K562 (cell line): ENCODE measurements around the gene WDR93. TPM values are rescaled to one million over a fixed set of nuclear protein-coding genes. Genes with fewer than 3 reads are reported as not detected.

Experiments
- ATAC-seq: fragments of 200-7000 bp; cut with Tn5 transposase; 3 replicates; pipeline ENCODE4 v1.9.1; 2020; ENCODE audit warnings: moderate library complexity
- BruUV-seq: library from RNA; stranded (reverse); fragments of 400-500 nt; replicated peaks from 2 replicates; lab custom pipeline; 2021; lab: Mats Ljungman, UMichigan
- CTCF ChIA-PET: fragments of 300-600 bp; formaldehyde crosslinking; extraction: SDS; loops from one replicate; lab custom pipeline; 2021; ENCODE audit warnings: low intra/inter-chr PET ratio; lab: Yijun Ruan, JAX
- POLR2A ChIA-PET: fragments of 300-600, 350-650 bp; sonication (Branson Sonifier 250); formaldehyde crosslinking; extraction: SDS; loops from one replicate; lab custom pipeline; 2021; ENCODE audit warnings: antibody characterized with exemption, inconsistent platforms; lab: Yijun Ruan, JAX
- DNase-seq, 4 experiments: peaks; one replicate each; pipeline versions ENCODE4 v3.0.0 to v3.0.0-alpha.2; 2011 to 2018; ENCODE audit warnings: low spot score in 3 of 4, mixed read lengths in 3 of 4; ENCODE audit errors: extremely low read depth in 1 of 4
- FAIRE-seq: peaks from 2 replicates; lab custom pipeline; 2011; peaks lifted over from hg19 to GRCh38; lab: Jason Lieb, UNC
- H2AFZ ChIP-seq: 2 replicates; pipeline ENCODE4 v1.6.0; 2011; ENCODE audit warnings: low read depth, low read length, control low read depth, inconsistent platforms
- H3K27ac ChIP-seq: fragments of 200-600 bp; 3 replicates; pipeline ENCODE4 v1.8.0; 2011; ENCODE audit warnings: low read depth, mild to moderate bottlenecking, control low read depth, inconsistent platforms, low read length, moderate library complexity, mixed read lengths; ENCODE audit errors: extremely low read depth
- H3K27me3 ChIP-seq, 2 experiments: fragments of 300-600 bp in 1 of 2; 2 replicates in 1 of 2; 3 replicates in 1 of 2; pipeline versions ENCODE4 v1.6.0 to v1.8.0; 2011; ENCODE audit warnings: inconsistent platforms in 2 of 2, low read length in 2 of 2, mild to moderate bottlenecking in 1 of 2, mixed read lengths in 1 of 2, moderate library complexity in 1 of 2; ENCODE audit not compliant: control insufficient read depth in 2 of 2, insufficient read depth in 2 of 2
- H3K36me3 ChIP-seq: fragments of 300-600 bp; 3 replicates; pipeline ENCODE4 v1.8.0; 2011; ENCODE audit warnings: mild to moderate bottlenecking, low read length, inconsistent platforms; ENCODE audit not compliant: control insufficient read depth, insufficient read depth
- H3K4me1 ChIP-seq, 2 experiments: fragments of 200-600 bp in 1 of 2; replicated peaks in 1 of 2; 2 replicates in 1 of 2; 3 replicates in 1 of 2; pipeline versions ENCODE4 v1.5.1 to v1.8.0; 2011; ENCODE audit warnings: inconsistent platforms in 2 of 2, low read length in 2 of 2, mild to moderate bottlenecking in 1 of 2, mixed read lengths in 1 of 2, moderate library complexity in 1 of 2; ENCODE audit not compliant: control insufficient read depth in 2 of 2, insufficient read depth in 2 of 2
- H3K4me2 ChIP-seq: 2 replicates; pipeline ENCODE4 v1.6.1; 2011; ENCODE audit warnings: low read length, control low read depth, inconsistent platforms, mixed read lengths; ENCODE audit not compliant: insufficient read depth
- H3K4me3 ChIP-seq: fragments of 200-600 bp; sonication (generic), shearing (Covaris generic); 2 replicates; pipeline ENCODE4 v1.5.1; 2016; ENCODE audit warnings: control low read depth, inconsistent platforms
- H3K79me2 ChIP-seq: fragments of 200-600 bp; 3 replicates; pipeline ENCODE4 v1.8.0; 2011; ENCODE audit warnings: low read length, inconsistent platforms; ENCODE audit not compliant: control insufficient read depth, insufficient read depth
- H3K9ac ChIP-seq, 2 experiments: 2 replicates each; pipeline versions ENCODE4 v1.6.0 to v1.6.1; 2011; ENCODE audit warnings: low read depth in 2 of 2, low read length in 2 of 2, control low read depth in 1 of 2, inconsistent platforms in 1 of 2, mild to moderate bottlenecking in 1 of 2, mixed read lengths in 1 of 2; ENCODE audit not compliant: insufficient read depth in 1 of 2
- H3K9me1 ChIP-seq: one replicate; pipeline ENCODE4 v1.6.0; 2011; ENCODE audit warnings: inconsistent platforms, mild to moderate bottlenecking, low read length, moderate library complexity; ENCODE audit not compliant: control insufficient read depth, insufficient read depth
- H3K9me3 ChIP-seq: replicated peaks from 2 replicates; pipeline ENCODE4 v1.5.1; 2011; ENCODE audit warnings: low read depth, low read length, inconsistent platforms; ENCODE audit not compliant: control insufficient read depth, insufficient read depth
- H4K20me1 ChIP-seq: replicated peaks from 2 replicates; pipeline ENCODE4 v1.6.1; 2011; ENCODE audit warnings: low read length, inconsistent platforms, mixed read lengths; ENCODE audit not compliant: control insufficient read depth, insufficient read depth
- CTBP1 ChIP-seq: fragments of 450-650 bp; IDR thresholded peaks from 2 replicates; pipeline ENCODE4 v1.6.1; 2016; ENCODE audit warnings: borderline replicate concordance
- DACH1 ChIP-seq: fragments of 450-650 bp; IDR thresholded peaks from 2 replicates; pipeline ENCODE4 v1.6.1; 2018; ENCODE audit not compliant: partially characterized antibody
- DNMT1 ChIP-seq: fragments of 450-650 bp; IDR thresholded peaks from 2 replicates; pipeline ENCODE4 v1.6.1; 2016; ENCODE audit warnings: antibody characterized with exemption, mild to moderate bottlenecking
- ETS1 ChIP-seq: conservative IDR thresholded peaks from 2 replicates; pipeline ENCODE4 v1.6.1; 2011; ENCODE audit warnings: low read depth, mild to moderate bottlenecking, low read length; ENCODE audit not compliant: control insufficient read depth
- EWSR1 ChIP-seq: fragments of 450-650 bp; IDR thresholded peaks from 2 replicates; pipeline ENCODE4 v1.6.1; 2018; ENCODE audit warnings: borderline replicate concordance, mild to moderate bottlenecking, low read depth, moderate library complexity; ENCODE audit not compliant: partially characterized antibody
- FOXA3 ChIP-seq, 2 experiments: fragments of 450-650 bp in 1 of 2; sonication (generic) in 1 of 2; formaldehyde crosslinking; IDR thresholded peaks in 1 of 2; conservative IDR thresholded peaks in 1 of 2; 2 replicates each; pipeline versions ENCODE4 v1.4.0 to v1.8.0; 2020 to 2022; ENCODE audit warnings: mild to moderate bottlenecking in 2 of 2, missing genetic modification reagents in 1 of 2
- HNRNPLL ChIP-seq: fragments of 200-400 bp; formaldehyde crosslinking; IDR thresholded peaks from 2 replicates; pipeline ENCODE4 v1.6.1; 2017; ENCODE audit warnings: low read length, low read depth, mild to moderate bottlenecking; ENCODE audit not compliant: poor library complexity, severe bottlenecking
- JUN ChIP-seq, 2 experiments: sonication (generic) in 1 of 2; formaldehyde crosslinking in 1 of 2; IDR thresholded peaks; 2 replicates each; pipeline versions ENCODE4 v1.6.1 to v1.8.0; 2012 to 2022; ENCODE audit warnings: borderline replicate concordance in 2 of 2, mild to moderate bottlenecking in 2 of 2, improper control_type of control experiment in 1 of 2, low read depth in 1 of 2, low read length in 1 of 2, missing genetic modification reagents in 1 of 2
- KLF1 ChIP-seq: fragments of 450-650 bp; IDR thresholded peaks from 2 replicates; pipeline ENCODE4 v1.6.1; 2016; ENCODE audit warnings: missing genetic modification characterization, missing compliant biosample characterization
- MEIS2 ChIP-seq: fragments of 450-650 bp; IDR thresholded peaks from 2 replicates; pipeline ENCODE4 v1.6.1; 2014; ENCODE audit warnings: mild to moderate bottlenecking; ENCODE audit not compliant: partially characterized antibody
- MTF1 ChIP-seq: fragments of 250-450 bp; sonication (Bioruptor Pico); IDR thresholded peaks from 2 replicates; pipeline ENCODE4 v1.9.0; 2021; ENCODE audit warnings: moderate library complexity, mild to moderate bottlenecking, inconsistent platforms, borderline replicate concordance
- MYC ChIP-seq, 2 experiments: fragments of 250-450 bp in 1 of 2; sonication (Bioruptor Pico) in 1 of 2; IDR thresholded peaks; 2 replicates each; pipeline versions ENCODE4 v1.5.1 to v1.6.1; 2012 to 2021; ENCODE audit warnings: low read depth in 2 of 2, borderline replicate concordance in 1 of 2, improper control_type of control experiment in 1 of 2, low read length in 1 of 2, mild to moderate bottlenecking in 1 of 2, moderate library complexity in 1 of 2
- NBN ChIP-seq: fragments of 450-650 bp; IDR thresholded peaks from 2 replicates; pipeline ENCODE4 v1.6.1; 2016; ENCODE audit warnings: low read depth, mild to moderate bottlenecking
- PTRF ChIP-seq: fragments of 450-650 bp; IDR thresholded peaks from 2 replicates; pipeline ENCODE4 v1.6.1; 2016; ENCODE audit warnings: mild to moderate bottlenecking, missing genetic modification characterization, missing compliant biosample characterization
- PTTG1 ChIP-seq: fragments of 450-650 bp; IDR thresholded peaks from 2 replicates; pipeline ENCODE4 v1.6.1; 2016; ENCODE audit warnings: low read depth, mild to moderate bottlenecking, missing genetic modification characterization, missing compliant biosample characterization
- RFX7 ChIP-seq: fragments of 250-450 bp; sonication (Bioruptor Pico); IDR thresholded peaks from 2 replicates; pipeline ENCODE4 v1.5.1; 2021; ENCODE audit warnings: mild to moderate bottlenecking
- SNIP1 ChIP-seq: fragments of 450-650 bp; IDR thresholded peaks from 2 replicates; pipeline ENCODE4 v1.7.1; 2017; ENCODE audit warnings: low read depth, mild to moderate bottlenecking
- ZNF347 ChIP-seq: fragments of 450-650 bp; formaldehyde crosslinking; IDR thresholded peaks from 2 replicates; pipeline ENCODE4 v1.4.0; 2020; ENCODE audit warnings: low read depth, mild to moderate bottlenecking, moderate library complexity
- WGBS: fragments of 100-300 bp; shearing (Covaris generic); methylation state at CpG from one replicate; pipeline ENCODE4 v1.1.6; 2016; ENCODE audit warnings: low coverage, mixed read lengths; ENCODE audit not compliant: insufficient coverage; ENCODE audit errors: missing lambda C conversion rate; 5-methylcytosine and 5-hydroxymethylcytosine counted together
- in situ Hi-C: fragments of 300-500 bp; cut with MboI; formaldehyde crosslinking; loops from 4 replicates; pipeline ENCODE4 v1.15.0; 2018; ENCODE audit warnings: inconsistent platforms, mixed read lengths
- intact Hi-C: fragments of 100-400 bp; cut with micrococcal nuclease; formaldehyde crosslinking; loops from 2 replicates; pipeline ENCODE4 v1.14.2; 2022
- polyA plus RNA-seq, 8 experiments: library from polyadenylated mRNA; depleted of rRNA in 4 of 8; stranded (reverse) in 5 of 8; unstranded in 3 of 8; fragments of >200 nt; fragmentation: Nextera tagmentation in 2 of 8; fragmentation: Illumina TruSeq in 1 of 8; extraction: Ambion mirVana in 2 of 8; extraction: Trizol in 1 of 8; gene quantifications; 2 replicates each; pipeline versions ENCODE4 v1.2.1 to v1.2.3, GENCODE V29; 2011 to 2014; ENCODE audit warnings: inconsistent platforms in 1 of 8, missing spikeins in 1 of 8
- total RNA-seq, 7 experiments: library from RNA; depleted of rRNA in 6 of 7; stranded (reverse); fragments of >200 nt in 6 of 7; fragmentation: Illumina TruSeq in 2 of 7; extraction: Trizol in 2 of 7; gene quantifications; 2 replicates each; pipeline versions ENCODE4 v1.2.1 to v1.2.3, GENCODE V29; 2011 to 2021; ENCODE audit warnings: low replicate concordance in 1 of 7

WDR93 gene
- total and polyA plus RNA-seq, 9 of the 15 experiments (the other 6 are each of a cell fraction or from before 2014, with no cell fraction given) = not detected

DNA sequence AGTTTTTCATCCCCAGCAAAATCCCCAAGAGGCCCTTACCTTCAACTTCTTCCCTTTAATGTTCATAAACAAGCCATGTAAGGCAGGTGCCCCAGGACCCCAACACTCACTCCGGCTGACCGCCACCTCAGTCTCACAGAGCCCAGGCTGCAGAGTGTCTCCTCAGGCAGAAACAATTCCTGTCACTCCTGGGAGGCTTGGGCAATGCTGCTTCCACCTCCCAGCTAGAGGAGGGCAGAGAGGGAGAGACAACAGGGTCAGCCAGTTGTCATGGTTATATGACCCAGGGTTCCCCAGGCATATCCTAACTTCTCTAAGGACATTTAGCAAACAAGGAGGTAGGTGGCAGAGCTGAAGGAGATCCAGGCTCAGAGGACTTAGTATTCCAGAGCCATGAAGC lies 11.4 kb upstream of the WDR93 start, which contains the start of gene PLIN1:
Gene PLIN1 (minus strand): TSS at position 156 of the 400 bp plus-strand sequence. CDS start 1,878 bp downstream, outside the sequence.
- FAIRE-seq = no peak

More for the DNA sequence above, 11.4 kb upstream of the WDR93 start, which contains the start of gene PLIN1:
- Histone ChIP-seq H3K9me3 (no peaks in the 10 kb centered on the region), H3K4me2 (no peak within 1 kb of the TSS), H3K27me3 (peaks cover 15 to 44% of the 10 kb centered on the region in 2 experiments; a peak in 4 of 5 replicates), H3K4me3 (no peak within 1 kb of the TSS), H3K36me3 (no peaks in the 10 kb centered on the region), H3K9ac (no peak within 1 kb of the TSS), H3K79me2 (no peaks in the 10 kb centered on the region), H2AFZ (no peak within 1 kb of the TSS), H3K27ac (no peak within 1 kb of the TSS), H4K20me1 (no peaks in the 10 kb centered on the region), H3K4me1 (no peaks in the 10 kb centered on the region), H3K9me1 (no peaks in the 10 kb centered on the region)
- 0% methylated on average over 2 of the region's 2 CpGs for WGBS
- ChIA-PET CTCF (no interaction called here), POLR2A (no interaction called here)
- TF ChIP-seq DACH1 (no peak), KLF1 (tag) (no peak), PTRF (tag) (no peak), JUN (IDR thresholded peaks at IDR 0.05; ENCODE audit: borderline replicate concordance, low read depth, low read length) (no peak), JUN (CRISPR knock-in tag; IDR thresholded peaks at IDR 0.05; ENCODE audit: borderline replicate concordance) (no peak), ETS1 (no peak), DNMT1 (no peak), EWSR1 (no peak), FOXA3 (CRISPR knock-in tag; conservative IDR thresholded peaks at IDR 0.05 in 1 of 2, IDR thresholded peaks at IDR 0.05 in 1 of 2) (no peak), PTTG1 (tag) (no peak), MTF1 (no peak), MYC (IDR thresholded peaks at IDR 0.05; ENCODE audit: low read depth, low read length) (no peak), MYC (CRISPR knock-in tag; IDR thresholded peaks at IDR 0.05; ENCODE audit: borderline replicate concordance, low read depth) (no peak), HNRNPLL (no peak), CTBP1 (no peak), RFX7 (CRISPR knock-in tag) (no peak), MEIS2 (no peak), NBN (no peak), ZNF347 (CRISPR knock-in tag) (no peak), SNIP1 (no peak)
- no TSS peak for BruUV-seq
- in situ Hi-C loops (no loop called here), intact Hi-C loops (no loop called here)
- DNase-seq (no peak), ATAC-seq (no peak)
